Smooth muscle cell (in vitro differentiated cells): ENCODE results near the gene RRAS2. TPM values are rescaled to one million over a fixed set of nuclear protein-coding genes. Genes with fewer than 3 reads are reported as not detected.

Experiments
- DNase-seq: peaks from one replicate; lab custom pipeline; 2025; ENCODE audit not compliant: unreplicated experiment; lab: John Stamatoyannopoulos, UW
- H2AFZ ChIP-seq: fragments of 200-600 bp; sonication (generic); 2 replicates; pipeline ENCODE4 v1.6.0; 2016; ENCODE audit warnings: antibody characterized with exemption, low read depth, mild to moderate bottlenecking
- H3F3A ChIP-seq: fragments of 200-600 bp; sonication (generic); 2 replicates; pipeline ENCODE4 v1.6.0; 2017; ENCODE audit warnings: antibody characterized with exemption, low read depth
- H3K27ac ChIP-seq: fragments of 200-600 bp; sonication (generic); 2 replicates; pipeline ENCODE4 v1.5.1; 2016; ENCODE audit warnings: low read depth, mild to moderate bottlenecking
- H3K27me3 ChIP-seq: fragments of 200-600 bp; sonication (generic); 2 replicates; pipeline ENCODE4 v1.6.1; 2016; ENCODE audit warnings: low read depth, mild to moderate bottlenecking
- H3K36me3 ChIP-seq: fragments of 200-600 bp; sonication (generic); 2 replicates; pipeline ENCODE4 v1.5.1; 2016; ENCODE audit warnings: low read depth
- H3K4me1 ChIP-seq: fragments of 200-600 bp; sonication (generic); 2 replicates; pipeline ENCODE4 v1.5.1; 2016; ENCODE audit warnings: low read depth
- H3K4me2 ChIP-seq: fragments of 200-600 bp; sonication (generic); 2 replicates; pipeline ENCODE4 v1.6.0; 2016; ENCODE audit warnings: mild to moderate bottlenecking
- H3K4me3 ChIP-seq: fragments of 200-600 bp; sonication (generic); 2 replicates; pipeline ENCODE4 v1.5.1; 2016; ENCODE audit warnings: mild to moderate bottlenecking
- H3K79me2 ChIP-seq: fragments of 200-600 bp; sonication (generic); 2 replicates; pipeline ENCODE4 v1.6.0; 2016; ENCODE audit warnings: low read depth, mild to moderate bottlenecking
- H3K9ac ChIP-seq: fragments of 200-600 bp; sonication (generic); 2 replicates; pipeline ENCODE4 v1.6.0; 2016; ENCODE audit warnings: low read depth
- H3K9me3 ChIP-seq: fragments of 200-600 bp; sonication (generic); replicated peaks from 2 replicates; pipeline ENCODE4 v1.5.1; 2016; ENCODE audit warnings: low read depth
- H4K20me1 ChIP-seq: fragments of 200-600 bp; sonication (generic); 2 replicates; pipeline ENCODE4 v1.6.0; 2016; ENCODE audit warnings: low read depth
- CTCF ChIP-seq: fragments of 200-600 bp; sonication (generic); IDR thresholded peaks from 2 replicates; pipeline ENCODE4 v1.5.1; 2017; ENCODE audit warnings: borderline replicate concordance, mild to moderate bottlenecking, antibody characterized with exemption; ENCODE audit not compliant: insufficient read depth, poor library complexity, severe bottlenecking
- WGBS: methylation state at CpG from one replicate; pipeline ENCODE4 v1.1.7; 2016; ENCODE audit warnings: low lambda C conversion rate; 5-methylcytosine and 5-hydroxymethylcytosine counted together
- polyA plus RNA-seq: library from polyadenylated mRNA; unstranded; fragments of >200 nt; fragmentation: Nextera tagmentation; extraction: Ambion mirVana; gene quantifications from 2 replicates; pipeline ENCODE4 v1.2.1, GENCODE V29; 2016
- total RNA-seq: library from RNA; depleted of rRNA; stranded (reverse); fragments of >200 nt; gene quantifications from 2 replicates; pipeline ENCODE4 v1.2.3, GENCODE V29; 2014

RRAS2 gene
- total and polyA plus RNA-seq, 2 experiments from 2014 or later, result 27.3 to 53.6 TPM

- Histone ChIP-seq H2AFZ (no peak overlapping the region), H3K4me2 (no peak overlapping the region), H3K36me3 (no peaks in the 10 kb centered on the region), H4K20me1 (no peaks in the 10 kb centered on the region), H3K4me3 (no peak overlapping the region), H3K27ac (no peak overlapping the region), H3K9me3 (no peaks in the 10 kb centered on the region), H3K4me1 (peaks cover 14% of the 10 kb centered on the region), H3K27me3 (peaks cover 54% of the 10 kb centered on the region), H3F3A (no peaks in the 10 kb centered on the region), H3K9ac (no peak overlapping the region), H3K79me2 (no peaks in the 10 kb centered on the region)
- WGBS, result 100% methylated on average over 1 of the region's 1 CpG
- TF ChIP-seq CTCF, result no peak
- DNase-seq, result no peak
These were observed 25.4 kb upstream of the RRAS2 start for GRCh38 chr11:14384338-14384737.

- Histone ChIP-seq H4K20me1 (no peaks in the 10 kb centered on the region), H3F3A (no peaks in the 10 kb centered on the region), H3K27me3 (peaks cover 64% of the 10 kb centered on the region), H3K36me3 (no peaks in the 10 kb centered on the region), H2AFZ (no peak overlapping the region), H3K4me1 (peaks cover 9% of the 10 kb centered on the region), H3K4me2 (no peak overlapping the region), H3K9me3 (no peaks in the 10 kb centered on the region), H3K79me2 (no peaks in the 10 kb centered on the region), H3K27ac (no peak overlapping the region), H3K4me3 (no peak overlapping the region), H3K9ac (no peak overlapping the region)
- DNase-seq, result no peak
- no peak for TF ChIP-seq CTCF
- 74% methylated on average over 4 of the region's 4 CpGs for WGBS
These were observed 23.0 kb upstream of the RRAS2 start for GRCh38 chr11:14381968-14382367.

GRCh38 chr11:14380947-14381561 is 22.1 kb upstream of the RRAS2 start:
- no peaks in the 10 kb centered on the region for H3F3A ChIP-seq
- peak overlapping the region; percentile 92 for H3K4me2 ChIP-seq
- peaks cover under 1% of the 10 kb centered on the region for H3K4me1 ChIP-seq
- H2AFZ ChIP-seq, result peak overlapping the region; percentile 63
- H3K36me3 ChIP-seq, result no peaks in the 10 kb centered on the region
- no peaks in the 10 kb centered on the region for H3K79me2 ChIP-seq
- H3K27me3 ChIP-seq, result peaks cover 60% of the 10 kb centered on the region
- H4K20me1 ChIP-seq, result no peaks in the 10 kb centered on the region
- TF ChIP-seq CTCF, result no peak
- no peaks in the 10 kb centered on the region for H3K9me3 ChIP-seq
- WGBS, result 3% methylated on average over 41 of the region's 54 CpGs
- H3K27ac ChIP-seq, result no peak overlapping the region
- peak; percentile 24 for DNase-seq
- H3K9ac ChIP-seq, result no peak overlapping the region
- peak overlapping the region; percentile 52 for H3K4me3 ChIP-seq

- WGBS, result 72% methylated on average over 14 of the region's 14 CpGs
- Histone ChIP-seq H3K4me3 (peak overlapping the region; percentile 52), H3K4me2 (peak overlapping the region; percentile 92), H3K4me1 (no peaks in the 10 kb centered on the region), H3K9ac (no peak overlapping the region), H4K20me1 (no peaks in the 10 kb centered on the region), H2AFZ (peak overlapping the region; percentile 63), H3K27me3 (peaks cover 60% of the 10 kb centered on the region), H3K79me2 (no peaks in the 10 kb centered on the region), H3K36me3 (no peaks in the 10 kb centered on the region), H3K9me3 (no peaks in the 10 kb centered on the region), H3F3A (no peaks in the 10 kb centered on the region), H3K27ac (no peak overlapping the region)
- no peak for TF ChIP-seq CTCF
- no peak for DNase-seq
These were observed 21.3 kb upstream of the RRAS2 start for GRCh38 chr11:14380125-14380936.
